BLaER1 treated with 17β-estradiol and CSF1 and Interleukin-3, amounts not matched to agents 10 nM and 100 nM (cell line): ENCODE data around the gene TRIM40.
A peak's percentile ranks its signal among the peaks of the same experiment; 100 is the strongest.

ENCODE experiments used
- H3K27ac ChIP-seq, 11 experiments: shearing (Covaris generic); formaldehyde crosslinking; 2 replicates each; pipeline ENCODE4 v1.8.1; 2022
- H3K27me3 ChIP-seq, 11 experiments: shearing (Covaris generic); formaldehyde crosslinking; 2 replicates each; pipeline ENCODE4 v1.8.1; 2022
- H3K36me3 ChIP-seq, 11 experiments: shearing (Covaris generic); formaldehyde crosslinking; 2 replicates each; pipeline ENCODE4 v1.8.1; 2022
- H3K4me1 ChIP-seq, 10 experiments: shearing (Covaris generic); formaldehyde crosslinking; 2 replicates each; pipeline ENCODE4 v1.8.1; 2022
- H3K4me2 ChIP-seq, 11 experiments: shearing (Covaris generic); formaldehyde crosslinking; 2 replicates each; pipeline ENCODE4 v1.8.1; 2022
- H3K4me3 ChIP-seq, 10 experiments: shearing (Covaris generic); formaldehyde crosslinking; 2 replicates each; pipeline ENCODE4 v1.8.1; 2022
- H3K9ac ChIP-seq, 11 experiments: shearing (Covaris generic); formaldehyde crosslinking; 2 replicates each; pipeline ENCODE4 v1.8.1; 2022
- H3K9me3 ChIP-seq, 11 experiments: shearing (Covaris generic); formaldehyde crosslinking; replicated peaks in 1 of 11; 2 replicates each; pipeline ENCODE4 v1.8.1; 2022
- H4K20me1 ChIP-seq, 11 experiments: shearing (Covaris generic); formaldehyde crosslinking; 2 replicates each; pipeline ENCODE4 v1.8.1; 2022
- Cebpa-rat ChIP-seq, 11 experiments: shearing (Covaris generic); IDR thresholded peaks; 2 replicates each; pipeline ENCODE4 v1.8.1; 2022

Gene TRIM40

DNA sequence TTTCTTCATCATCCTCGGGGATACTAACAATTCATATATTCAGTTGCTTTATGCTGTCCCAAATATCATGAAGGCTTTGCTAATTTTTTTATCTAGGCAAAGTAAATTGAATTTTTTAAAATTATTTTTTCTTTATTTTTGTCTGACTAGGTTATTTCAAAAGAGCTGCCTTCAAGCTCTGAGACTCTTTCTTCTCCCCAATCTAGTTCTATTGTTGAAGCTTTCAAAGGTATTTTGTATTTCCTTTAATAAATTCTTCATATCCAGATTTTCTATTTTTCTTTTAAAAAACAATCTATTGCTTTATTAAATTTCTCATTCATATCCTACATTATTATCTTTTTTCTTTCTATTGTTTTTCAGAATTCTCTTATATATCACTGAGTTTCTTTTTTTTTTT, 44.2 kb downstream of the TRIM40 start:
- H3K27me3 ChIP-seq, result no peaks in the 10 kb centered on the region
- H3K4me1 ChIP-seq, result no peaks in the 10 kb centered on the region
- peaks cover 0 to 2% (median 0%) of the 10 kb centered on the region in 11 experiments; a peak in 1 of 22 replicates for H4K20me1 ChIP-seq
- H3K4me3 ChIP-seq, result no peak overlapping the region
- TF ChIP-seq Cebpa-rat (IDR thresholded peaks at IDR 0.05), result no peak
- H3K9me3 ChIP-seq, result peaks cover 25 to 32% (median 29%) of the 10 kb centered on the region in 11 experiments
- no peak overlapping the region for H3K4me2 ChIP-seq
- H3K36me3 ChIP-seq, result peaks cover 7 to 20% (median 13%) of the 10 kb centered on the region in 11 experiments
- H3K27ac ChIP-seq, result no peak overlapping the region
- no peak overlapping the region for H3K9ac ChIP-seq

DNA sequence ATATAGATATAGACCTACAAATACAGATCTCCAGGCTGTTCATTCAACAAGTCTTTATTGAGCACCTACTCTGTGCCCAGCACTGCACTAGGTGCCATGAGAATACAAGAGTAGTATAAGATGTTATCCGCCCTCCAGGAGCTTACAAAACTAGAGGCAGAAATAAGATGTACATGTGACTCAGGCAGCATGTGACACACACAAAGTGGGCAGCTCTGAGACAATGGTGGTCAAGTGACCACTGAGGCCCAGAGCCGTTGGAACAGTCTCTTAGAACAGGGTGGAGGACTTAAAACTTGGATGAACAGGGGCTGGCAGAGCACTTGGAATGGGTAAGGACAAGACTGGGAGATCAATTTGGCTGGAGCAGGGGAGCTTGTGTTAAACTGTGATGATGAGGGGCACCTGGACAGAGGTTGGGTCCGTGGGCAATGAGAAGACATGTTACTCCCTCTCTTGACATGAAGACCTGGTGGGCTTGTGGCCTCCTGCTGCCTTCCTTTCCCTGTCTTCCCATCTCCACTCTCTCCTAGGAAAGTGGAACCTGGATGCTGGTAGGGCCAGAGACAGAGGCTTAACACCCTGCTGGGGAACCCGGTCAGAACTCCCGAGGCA, 48.6 kb downstream of the TRIM40 start:
- no peak overlapping the region for H3K4me2 ChIP-seq
- no peak overlapping the region for H3K27ac ChIP-seq
- no peaks in the 10 kb centered on the region for H3K4me1 ChIP-seq
- no peak overlapping the region for H3K4me3 ChIP-seq
- peaks cover 46 to 61% (median 54%) of the 10 kb centered on the region in 11 experiments for H3K36me3 ChIP-seq
- no peak for TF ChIP-seq Cebpa-rat (IDR thresholded peaks at IDR 0.05)
- no peak overlapping the region for H3K9ac ChIP-seq
- peaks cover 22 to 29% (median 26%) of the 10 kb centered on the region in 11 experiments for H3K9me3 ChIP-seq
- peaks cover 0 to 15% (median 0%) of the 10 kb centered on the region in 11 experiments; a peak in 5 of 22 replicates for H4K20me1 ChIP-seq
- H3K27me3 ChIP-seq, result no peaks in the 10 kb centered on the region

DNA sequence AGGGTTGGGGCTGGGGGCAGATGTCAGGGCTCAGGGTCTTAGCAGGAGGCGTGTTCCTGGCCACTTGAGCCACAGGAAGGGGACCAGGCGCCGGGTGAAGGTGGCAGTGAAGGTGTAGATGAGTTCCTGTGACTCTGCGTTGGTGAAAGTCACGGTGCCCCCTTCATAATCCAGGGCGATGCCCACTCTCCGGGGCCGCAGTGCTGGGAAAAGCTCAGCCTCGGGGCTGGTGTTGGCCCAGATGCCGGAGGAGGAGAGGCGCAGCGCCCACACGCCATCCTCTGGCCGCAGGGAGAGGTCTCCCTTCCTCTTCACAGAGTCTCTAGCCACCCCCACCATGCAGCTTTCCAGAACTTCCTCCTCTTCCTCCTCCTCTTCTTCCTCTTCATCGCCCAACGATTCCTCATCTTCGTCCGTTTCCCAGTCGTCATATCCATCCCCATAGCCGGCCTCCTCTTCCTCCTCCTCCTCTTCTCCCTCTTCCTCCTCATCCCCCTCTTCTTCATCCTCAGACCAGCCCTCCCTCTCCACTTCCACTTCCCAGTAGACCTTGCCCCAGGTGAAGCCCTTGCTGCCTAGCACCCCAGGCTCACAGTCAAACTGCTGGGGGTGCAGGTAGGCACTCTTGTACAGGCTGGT, 50.0 kb downstream of the TRIM40 start:
- no peak for TF ChIP-seq Cebpa-rat (IDR thresholded peaks at IDR 0.05)
- H3K4me2 ChIP-seq, result no peak overlapping the region
- peaks cover 0 to 29% (median 0%) of the 10 kb centered on the region in 11 experiments; a peak in 8 of 22 replicates for H4K20me1 ChIP-seq
- no peak overlapping the region for H3K4me3 ChIP-seq
- no peak overlapping the region for H3K27ac ChIP-seq
- no peak overlapping the region for H3K9ac ChIP-seq
- H3K27me3 ChIP-seq, result no peaks in the 10 kb centered on the region
- no peaks in the 10 kb centered on the region for H3K4me1 ChIP-seq
- peaks cover 60 to 75% (median 69%) of the 10 kb centered on the region in 11 experiments for H3K36me3 ChIP-seq
- peaks cover 8 to 15% (median 11%) of the 10 kb centered on the region in 11 experiments for H3K9me3 ChIP-seq

DNA sequence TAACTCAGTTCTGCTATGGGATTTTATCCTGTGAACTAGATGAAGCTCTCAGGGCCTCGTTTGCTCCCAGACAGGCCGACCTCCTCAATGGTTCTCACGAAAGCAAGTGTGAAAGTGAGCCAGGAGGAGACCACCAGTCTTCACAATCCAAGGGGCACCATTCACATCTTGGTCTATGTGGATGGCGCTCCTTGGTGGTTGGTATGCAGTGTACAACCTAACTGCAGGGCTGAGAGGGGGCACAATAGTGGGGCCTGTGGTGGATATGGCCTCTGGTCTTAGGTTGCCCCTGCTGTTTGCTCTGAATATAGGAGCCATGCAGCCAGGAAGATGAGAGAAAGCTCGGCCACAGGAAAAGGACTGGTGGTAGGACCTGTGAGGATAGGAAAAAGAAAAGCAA, 52.6 kb downstream of the TRIM40 start:
- Histone ChIP-seq H3K4me2 (no peak overlapping the region), H3K9ac (no peak overlapping the region), H3K4me1 (no peaks in the 10 kb centered on the region), H3K27ac (no peak overlapping the region), H3K9me3 (no peaks in the 10 kb centered on the region), H3K27me3 (no peaks in the 10 kb centered on the region), H4K20me1 (peaks cover 0 to 45% (median 14%) of the 10 kb centered on the region in 11 experiments; a peak in 13 of 22 replicates), H3K4me3 (no peak overlapping the region), H3K36me3 (peaks cover 78 to 95% (median 89%) of the 10 kb centered on the region in 11 experiments)
- no peak for TF ChIP-seq Cebpa-rat (IDR thresholded peaks at IDR 0.05)

DNA sequence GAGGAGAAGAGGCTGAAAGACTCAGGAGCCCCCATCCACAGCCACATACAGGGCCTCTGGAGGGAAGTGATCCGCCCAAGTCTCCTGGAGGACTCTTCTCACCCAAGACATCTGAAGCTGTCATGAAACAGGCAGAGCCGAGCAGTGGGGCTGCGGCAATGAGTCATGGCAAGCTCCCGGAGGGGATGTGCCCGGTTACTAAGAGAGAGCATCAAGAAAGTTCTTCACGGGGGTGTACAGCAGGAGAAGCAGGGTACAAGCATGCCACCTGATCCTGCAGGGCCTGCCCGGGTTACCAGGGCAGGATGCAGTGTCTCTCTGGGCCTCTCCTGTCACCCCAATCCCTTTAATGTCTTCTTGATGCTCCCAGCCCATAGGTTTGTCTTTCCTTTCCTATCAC, 56.1 kb downstream of the TRIM40 start:
- no peak overlapping the region for H3K9ac ChIP-seq
- H3K4me1 ChIP-seq, result peaks cover 0 to 8% (median under 1%) of the 10 kb centered on the region in 10 experiments; a peak in 10 of 20 replicates
- no peak overlapping the region for H3K4me3 ChIP-seq
- H3K9me3 ChIP-seq, result no peaks in the 10 kb centered on the region
- peaks cover 80 to 95% (median 90%) of the 10 kb centered on the region in 11 experiments for H3K36me3 ChIP-seq
- TF ChIP-seq Cebpa-rat (IDR thresholded peaks at IDR 0.05), result no peak
- H3K27me3 ChIP-seq, result no peaks in the 10 kb centered on the region
- peaks cover 0 to 56% (median 32%) of the 10 kb centered on the region in 11 experiments; a peak in 14 of 22 replicates for H4K20me1 ChIP-seq
- no peak overlapping the region for H3K27ac ChIP-seq
- no peak overlapping the region for H3K4me2 ChIP-seq

DNA sequence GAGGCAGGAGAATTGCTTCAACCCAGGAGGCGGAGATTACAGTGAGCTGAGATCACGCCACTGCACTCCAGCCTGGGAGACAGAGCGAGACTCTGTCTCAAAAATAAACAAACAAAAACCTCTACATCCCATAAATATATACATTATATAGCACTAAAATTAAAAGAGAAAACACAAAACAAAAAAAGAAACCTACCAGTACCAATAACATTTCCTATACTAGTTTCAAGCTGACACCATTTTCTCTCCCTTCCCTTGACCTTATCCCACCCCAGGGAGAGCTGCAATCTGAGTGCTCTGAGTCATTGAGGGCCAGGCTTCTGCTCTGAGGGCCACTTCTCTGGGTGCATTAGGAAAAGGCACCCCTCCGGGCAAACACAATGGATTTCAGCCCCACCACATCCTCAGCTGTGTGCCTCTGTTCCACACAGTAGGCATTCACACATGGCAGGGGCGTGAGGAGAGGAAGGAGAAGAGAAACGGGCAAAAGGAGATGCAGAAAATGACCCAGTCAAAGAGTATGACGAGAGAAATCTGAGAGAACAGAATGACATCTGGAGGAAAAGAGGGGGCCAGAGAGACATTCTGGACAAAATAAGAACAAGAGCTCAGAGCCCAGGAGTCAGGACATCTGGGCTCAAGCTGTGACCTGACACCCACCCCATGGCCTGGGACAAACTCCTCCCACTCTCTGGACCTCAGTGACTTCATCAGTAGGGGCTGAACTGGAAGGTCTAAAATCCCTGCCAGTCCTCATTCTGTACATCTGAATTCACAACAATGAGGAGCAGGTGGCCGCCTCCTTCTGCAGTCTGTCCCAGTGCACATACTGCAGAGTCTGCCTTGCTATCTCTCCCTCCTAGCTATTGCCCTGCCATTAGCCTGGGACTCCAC, 59.1 kb downstream of the TRIM40 start:
- Histone ChIP-seq H3K9ac (no peak overlapping the region), H3K9me3 (no peaks in the 10 kb centered on the region), H3K4me3 (no peak overlapping the region), H3K27ac (no peak overlapping the region), H4K20me1 (peaks cover 13 to 63% (median 49%) of the 10 kb centered on the region in 11 experiments; a peak in 17 of 22 replicates), H3K4me1 (peaks cover 0 to 38% (median 15%) of the 10 kb centered on the region in 10 experiments; a peak in 16 of 20 replicates), H3K27me3 (no peaks in the 10 kb centered on the region), H3K36me3 (peaks cover 82 to 97% (median 91%) of the 10 kb centered on the region in 11 experiments), H3K4me2 (no peak overlapping the region)
- no peak for TF ChIP-seq Cebpa-rat (IDR thresholded peaks at IDR 0.05)

DNA sequence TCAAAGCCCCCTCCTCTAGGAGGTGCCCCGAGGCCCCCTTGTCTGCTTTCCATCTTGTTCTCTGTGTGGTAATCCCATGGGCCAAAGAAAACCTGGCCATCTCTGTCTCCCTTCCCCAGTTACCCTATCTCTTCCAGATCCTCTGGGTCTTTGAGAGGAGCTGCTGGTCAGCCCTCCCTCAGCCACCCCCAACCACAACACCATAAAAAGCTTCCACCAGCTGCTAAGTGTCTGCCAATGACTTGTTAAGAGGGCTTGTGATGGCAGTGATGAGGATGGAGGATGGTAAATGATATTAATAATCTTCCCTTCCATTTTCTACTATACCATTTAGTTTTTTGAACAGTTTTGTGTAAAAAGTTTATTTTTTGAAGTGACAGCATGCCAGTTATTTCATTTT, 60.0 kb downstream of the TRIM40 start:
- peaks cover 9 to 47% (median 24%) of the 10 kb centered on the region in 10 experiments for H3K4me1 ChIP-seq
- peaks cover 23 to 58% (median 51%) of the 10 kb centered on the region in 11 experiments; a peak in 17 of 22 replicates for H4K20me1 ChIP-seq
- H3K4me2 ChIP-seq, result no peak overlapping the region
- TF ChIP-seq Cebpa-rat (IDR thresholded peaks at IDR 0.05), result no peak
- H3K9ac ChIP-seq, result no peak overlapping the region
- no peaks in the 10 kb centered on the region for H3K27me3 ChIP-seq
- no peak overlapping the region for H3K4me3 ChIP-seq
- no peaks in the 10 kb centered on the region for H3K9me3 ChIP-seq
- H3K27ac ChIP-seq, result no peak overlapping the region
- peaks cover 80 to 96% (median 89%) of the 10 kb centered on the region in 11 experiments for H3K36me3 ChIP-seq

DNA sequence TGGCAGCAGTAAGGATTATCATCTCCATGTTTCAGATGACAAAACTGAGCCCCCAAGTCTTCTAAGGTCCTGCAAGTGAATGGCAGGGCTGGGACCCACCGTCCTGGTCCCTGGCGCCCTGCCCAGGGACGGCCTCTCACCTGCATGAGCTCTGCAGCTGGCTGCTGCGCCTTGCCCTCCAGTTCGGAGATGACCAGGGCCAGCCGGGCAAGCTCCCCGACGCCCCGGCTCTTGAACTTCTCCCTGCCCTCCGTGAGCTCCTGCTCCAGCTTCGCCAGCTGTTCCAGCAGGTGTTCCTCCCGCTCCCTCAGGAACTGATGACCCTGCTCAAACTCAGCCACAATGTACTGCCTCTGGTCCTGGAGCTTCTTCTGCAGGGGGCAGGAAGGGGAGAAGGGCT, 60.4 kb downstream of the TRIM40 start:
- Histone ChIP-seq H4K20me1 (peaks cover 27 to 57% (median 49%) of the 10 kb centered on the region in 11 experiments; a peak in 17 of 22 replicates), H3K9ac (no peak overlapping the region), H3K36me3 (peaks cover 76 to 91% (median 85%) of the 10 kb centered on the region in 11 experiments), H3K9me3 (no peaks in the 10 kb centered on the region), H3K27ac (peak overlapping the region in 1 of 11 experiments; percentile 45; a peak in 1 of 22 replicates), H3K27me3 (no peaks in the 10 kb centered on the region), H3K4me3 (no peak overlapping the region), H3K4me2 (no peak overlapping the region), H3K4me1 (peaks cover 13 to 51% (median 28%) of the 10 kb centered on the region in 10 experiments)
- no peak for TF ChIP-seq Cebpa-rat (IDR thresholded peaks at IDR 0.05)
